Measurements from ENCODE around the gene LGALS9B.
"Not testable (repeated sequence)": the region's sequence is repeated elsewhere in the genome, so short reads cannot be mapped to it uniquely, and the experiment has no call there.

DNA sequence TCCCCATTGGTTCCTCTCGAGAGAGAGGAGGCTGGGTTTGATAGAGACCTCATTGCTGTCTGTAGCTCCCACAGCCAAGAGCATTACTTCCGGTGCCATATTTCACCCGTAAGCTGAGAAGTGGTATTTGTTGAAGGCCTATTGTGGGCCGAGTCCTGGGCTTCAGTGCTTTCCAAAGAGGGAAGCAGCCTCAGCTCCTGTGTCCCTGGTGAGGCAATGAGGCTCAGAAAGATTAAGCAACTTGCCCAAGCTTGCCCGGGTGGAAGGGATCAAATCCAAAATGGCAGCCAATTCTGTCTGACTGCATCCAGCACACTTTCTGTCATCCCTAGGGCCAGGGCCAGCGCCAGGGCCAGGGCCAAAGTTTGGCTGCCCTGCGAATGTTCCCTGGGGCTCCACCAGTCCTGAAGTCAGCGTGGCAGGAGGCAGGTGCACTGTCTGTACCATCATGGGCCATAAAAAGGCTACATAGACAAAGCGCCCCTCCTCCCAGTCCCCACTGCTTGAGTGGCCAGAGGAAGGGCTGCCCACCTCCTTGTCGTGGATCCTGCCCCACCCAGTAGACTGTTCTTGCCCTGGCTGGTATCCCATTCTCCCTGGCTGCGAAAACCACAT is 13.4 kb downstream of the LGALS9B start:
- TF ChIP-seq, protein P1, sequence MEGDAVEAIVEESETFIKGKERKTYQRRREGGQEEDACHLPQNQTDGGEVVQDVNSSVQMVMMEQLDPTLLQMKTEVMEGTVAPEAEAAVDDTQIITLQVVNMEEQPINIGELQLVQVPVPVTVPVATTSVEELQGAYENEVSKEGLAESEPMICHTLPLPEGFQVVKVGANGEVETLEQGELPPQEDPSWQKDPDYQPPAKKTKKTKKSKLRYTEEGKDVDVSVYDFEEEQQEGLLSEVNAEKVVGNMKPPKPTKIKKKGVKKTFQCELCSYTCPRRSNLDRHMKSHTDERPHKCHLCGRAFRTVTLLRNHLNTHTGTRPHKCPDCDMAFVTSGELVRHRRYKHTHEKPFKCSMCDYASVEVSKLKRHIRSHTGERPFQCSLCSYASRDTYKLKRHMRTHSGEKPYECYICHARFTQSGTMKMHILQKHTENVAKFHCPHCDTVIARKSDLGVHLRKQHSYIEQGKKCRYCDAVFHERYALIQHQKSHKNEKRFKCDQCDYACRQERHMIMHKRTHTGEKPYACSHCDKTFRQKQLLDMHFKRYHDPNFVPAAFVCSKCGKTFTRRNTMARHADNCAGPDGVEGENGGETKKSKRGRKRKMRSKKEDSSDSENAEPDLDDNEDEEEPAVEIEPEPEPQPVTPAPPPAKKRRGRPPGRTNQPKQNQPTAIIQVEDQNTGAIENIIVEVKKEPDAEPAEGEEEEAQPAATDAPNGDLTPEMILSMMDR (IDR thresholded peaks at IDR 0.05) = not testable (repeated sequence)
- not testable (repeated sequence) for TF ChIP-seq POLR2A (IDR thresholded peaks at IDR 0.05)
